ENCODE data around the gene NUDT1.
A peak's percentile ranks its signal among the peaks of the same experiment; 100 is the strongest.

NUDT1 gene

DNA sequence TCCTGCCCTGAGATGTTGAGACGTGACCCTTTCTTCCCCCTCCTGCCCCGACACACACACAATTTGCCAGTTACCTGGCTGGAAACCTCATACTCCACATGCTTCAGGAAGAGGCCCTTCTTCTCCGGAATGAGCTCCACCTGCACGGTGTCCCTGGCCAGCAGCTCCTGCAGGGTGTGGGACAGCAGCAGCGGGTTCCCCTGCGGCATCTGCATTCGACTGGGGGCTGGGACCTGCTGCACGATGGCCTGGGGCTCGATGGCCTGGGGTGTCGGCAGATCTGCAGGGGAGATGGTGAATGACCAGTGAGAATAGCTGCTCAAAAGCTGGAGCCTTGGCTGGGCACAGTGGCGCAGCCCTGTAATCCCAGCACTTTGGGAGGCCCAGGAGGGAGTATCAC lies 36.0 kb downstream of the NUDT1 start:
- no peaks in the 10 kb centered on the region for H3K27me3 Mint-ChIP-seq
- no peaks in the 10 kb centered on the region for H3K9me3 Mint-ChIP-seq
- DNase-seq (no peak), ATAC-seq (no peak)
- H3K27ac Mint-ChIP-seq: no peak overlapping the region
- peaks cover 6% of the 10 kb centered on the region for H3K4me1 Mint-ChIP-seq
- H3K4me3 Mint-ChIP-seq: no peak overlapping the region

GRCh38 chr7:2279896-2280295 lies 37.9 kb downstream of the NUDT1 start:
- H3K4me1 Mint-ChIP-seq: peaks cover 6% of the 10 kb centered on the region
- H3K27me3 Mint-ChIP-seq: no peaks in the 10 kb centered on the region
- DNase-seq (no peak), ATAC-seq (no peak)
- H3K4me3 Mint-ChIP-seq: no peak overlapping the region
- no peak overlapping the region for H3K27ac Mint-ChIP-seq
- H3K9me3 Mint-ChIP-seq: no peaks in the 10 kb centered on the region

DNA sequence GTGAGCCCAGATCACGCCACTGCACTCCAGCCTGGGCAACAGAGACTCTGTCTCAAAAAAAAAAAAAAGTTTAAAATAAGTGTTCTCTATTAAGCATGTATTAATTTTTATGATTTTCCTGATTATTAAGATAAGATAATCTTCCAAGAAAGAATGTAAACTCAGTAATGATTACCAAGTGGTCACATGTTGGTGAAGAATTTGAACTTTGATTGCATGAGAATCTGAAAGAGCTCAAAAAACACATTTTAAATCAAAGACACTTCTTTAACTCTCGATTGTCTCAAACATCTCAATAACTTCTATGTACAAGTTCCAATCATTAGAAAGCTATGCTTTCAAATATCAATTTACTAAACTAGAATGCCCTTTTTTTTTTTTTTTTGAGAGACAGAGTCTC lies 38.4 kb downstream of the NUDT1 start:
- ATAC-seq: no peak
- DNase-seq: no peak
- Mint-ChIP-seq H3K4me3 (no peak overlapping the region), H3K27ac (no peak overlapping the region), H3K4me1 (peaks cover 6% of the 10 kb centered on the region), H3K9me3 (no peaks in the 10 kb centered on the region), H3K27me3 (no peaks in the 10 kb centered on the region)

DNA sequence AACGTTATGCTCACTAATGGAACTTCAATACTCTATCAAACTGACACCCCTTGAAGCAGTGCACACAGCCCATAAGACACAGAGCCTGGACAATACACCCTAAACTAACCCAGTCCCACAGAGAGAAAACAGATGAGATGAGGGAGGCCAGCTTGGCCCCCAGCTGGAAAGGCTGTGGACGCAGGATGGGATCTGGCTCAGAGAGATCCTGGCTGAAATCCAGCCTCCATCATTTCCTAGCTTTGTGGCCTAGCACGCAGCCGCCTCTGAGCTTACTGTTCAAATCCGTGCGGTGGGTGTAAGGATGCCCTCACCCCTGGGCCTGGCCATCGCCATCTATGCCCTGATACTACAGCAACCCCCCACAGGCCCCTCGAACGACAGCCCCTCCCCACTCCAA lies 39.5 kb downstream of the NUDT1 start:
- DNase-seq (no peak), ATAC-seq (no peak)
- Mint-ChIP-seq H3K27me3 (no peaks in the 10 kb centered on the region), H3K4me1 (peaks cover 6% of the 10 kb centered on the region), H3K4me3 (no peak overlapping the region), H3K9me3 (no peaks in the 10 kb centered on the region), H3K27ac (no peak overlapping the region)

GRCh38 chr7:2282185-2282751 lies 40.2 kb downstream of the NUDT1 start:
- no peaks in the 10 kb centered on the region for H3K9me3 Mint-ChIP-seq
- peak overlapping the region in 1 of 2 donors; percentile 89 for H3K27ac Mint-ChIP-seq
- peaks cover 6% of the 10 kb centered on the region for H3K4me1 Mint-ChIP-seq
- DNase-seq (no peak), ATAC-seq (no peak)
- H3K27me3 Mint-ChIP-seq: no peaks in the 10 kb centered on the region
- no peak overlapping the region for H3K4me3 Mint-ChIP-seq

DNA sequence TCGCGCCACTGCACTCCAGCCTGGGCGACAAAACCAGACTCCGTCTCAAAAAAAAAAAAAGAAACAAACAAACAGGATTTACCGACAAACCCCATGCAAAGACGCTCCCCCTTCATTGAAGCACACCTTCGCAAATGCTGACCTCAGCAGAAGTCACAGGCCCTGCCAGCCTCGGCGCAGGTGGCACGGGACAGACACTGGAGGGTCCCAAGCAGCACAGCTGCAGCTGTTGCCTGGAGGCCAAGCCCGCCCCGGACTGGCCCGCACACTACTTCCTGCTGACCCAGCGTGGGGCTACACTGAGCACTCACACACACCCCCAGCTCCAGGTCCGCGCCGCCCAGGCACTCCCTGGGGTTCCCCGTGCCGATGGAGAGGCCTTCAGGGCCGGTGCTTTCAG lies 41.0 kb downstream of the NUDT1 start:
- DNase-seq: no peak
- Mint-ChIP-seq H3K9me3 (no peaks in the 10 kb centered on the region), H3K4me1 (peaks cover 6% of the 10 kb centered on the region), H3K4me3 (no peak overlapping the region), H3K27ac (peak overlapping the region in 1 of 2 donors; percentile 78), H3K27me3 (no peaks in the 10 kb centered on the region)
- ATAC-seq: no peak

GRCh38 chr7:2287745-2288144 lies 45.7 kb downstream of the NUDT1 start:
- Mint-ChIP-seq H3K4me1 (no peaks in the 10 kb centered on the region), H3K4me3 (no peak overlapping the region), H3K9me3 (no peaks in the 10 kb centered on the region), H3K27me3 (no peaks in the 10 kb centered on the region), H3K27ac (no peak overlapping the region)
- no peak for DNase-seq
- ATAC-seq: no peak

DNA sequence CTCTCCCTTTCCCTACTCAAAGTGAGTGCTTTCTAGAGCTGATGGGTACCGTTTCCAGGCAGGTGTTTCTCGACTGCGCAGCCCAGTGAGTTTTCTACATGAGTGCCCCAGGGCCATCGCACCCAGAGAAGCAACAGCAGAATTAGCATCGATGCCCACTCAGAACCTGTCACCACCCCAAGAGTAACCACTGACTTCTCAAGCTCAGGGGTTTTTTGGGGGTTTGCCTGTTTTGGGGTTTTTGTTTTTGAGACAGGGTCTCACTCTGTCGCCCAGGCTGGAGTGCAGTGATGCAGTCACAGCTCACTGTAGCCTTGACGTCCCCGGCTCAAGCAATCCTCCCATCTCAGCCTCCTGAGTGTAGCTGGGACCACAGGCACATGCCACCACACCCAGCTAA lies 46.5 kb downstream of the NUDT1 start:
- no peaks in the 10 kb centered on the region for H3K27me3 Mint-ChIP-seq
- no peak overlapping the region for H3K27ac Mint-ChIP-seq
- no peaks in the 10 kb centered on the region for H3K9me3 Mint-ChIP-seq
- H3K4me1 Mint-ChIP-seq: no peaks in the 10 kb centered on the region
- DNase-seq: no peak
- H3K4me3 Mint-ChIP-seq: no peak overlapping the region
- ATAC-seq: no peak

- H3K4me3 Mint-ChIP-seq: no peak overlapping the region
- no peaks in the 10 kb centered on the region for H3K4me1 Mint-ChIP-seq
- H3K27ac Mint-ChIP-seq: no peak overlapping the region
- H3K27me3 Mint-ChIP-seq: no peaks in the 10 kb centered on the region
- H3K9me3 Mint-ChIP-seq: no peaks in the 10 kb centered on the region
- DNase-seq: no peak
- ATAC-seq: no peak
Observed at GRCh38 chr7:2289111-2289586, 47.1 kb downstream of the NUDT1 start.

GRCh38 chr7:2289621-2290020 lies 47.6 kb downstream of the NUDT1 start:
- no peak for ATAC-seq
- no peak for DNase-seq
- no peaks in the 10 kb centered on the region for H3K27me3 Mint-ChIP-seq
- H3K9me3 Mint-ChIP-seq: no peaks in the 10 kb centered on the region
- no peak overlapping the region for H3K27ac Mint-ChIP-seq
- H3K4me3 Mint-ChIP-seq: no peak overlapping the region
- no peaks in the 10 kb centered on the region for H3K4me1 Mint-ChIP-seq

- Mint-ChIP-seq H3K4me3 (no peak overlapping the region), H3K27ac (no peak overlapping the region), H3K27me3 (no peaks in the 10 kb centered on the region), H3K4me1 (no peaks in the 10 kb centered on the region), H3K9me3 (no peaks in the 10 kb centered on the region)
- ATAC-seq: no peak
- DNase-seq: no peak
Observed at GRCh38 chr7:2290877-2291276, 48.9 kb downstream of the NUDT1 start.

GRCh38 chr7:2295936-2296620 lies 54.1 kb downstream of the NUDT1 start:
- peaks cover 25% of the 10 kb centered on the region for H3K4me1 Mint-ChIP-seq
- no peaks in the 10 kb centered on the region for H3K9me3 Mint-ChIP-seq
- no peak overlapping the region for H3K27ac Mint-ChIP-seq
- H3K4me3 Mint-ChIP-seq: no peak overlapping the region
- H3K27me3 Mint-ChIP-seq: no peaks in the 10 kb centered on the region
- ATAC-seq (no peak), DNase-seq (no peak)

DNA sequence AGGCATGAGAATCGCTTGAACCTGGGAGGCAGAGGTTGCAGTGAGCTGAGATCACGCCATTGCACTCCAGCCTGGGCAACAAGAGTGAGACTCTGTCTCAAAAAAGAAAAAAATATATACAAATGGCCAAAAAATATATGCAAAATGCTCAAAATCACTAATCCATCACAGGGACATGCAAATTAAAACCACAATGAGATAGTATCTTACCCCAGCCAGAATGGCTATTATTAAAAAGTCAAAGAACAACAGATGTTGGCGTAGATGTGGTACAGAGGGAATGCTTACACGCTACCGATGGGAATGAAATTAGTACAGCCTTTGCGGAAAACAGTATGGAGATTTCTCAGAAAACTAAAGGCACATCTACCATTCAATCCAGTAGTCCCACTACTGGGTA lies 54.8 kb downstream of the NUDT1 start:
- H3K27ac Mint-ChIP-seq: no peak overlapping the region
- DNase-seq: no peak
- H3K27me3 Mint-ChIP-seq: no peaks in the 10 kb centered on the region
- no peak overlapping the region for H3K4me3 Mint-ChIP-seq
- no peak for ATAC-seq
- peaks cover 31% of the 10 kb centered on the region for H3K4me1 Mint-ChIP-seq
- H3K9me3 Mint-ChIP-seq: no peaks in the 10 kb centered on the region

DNA sequence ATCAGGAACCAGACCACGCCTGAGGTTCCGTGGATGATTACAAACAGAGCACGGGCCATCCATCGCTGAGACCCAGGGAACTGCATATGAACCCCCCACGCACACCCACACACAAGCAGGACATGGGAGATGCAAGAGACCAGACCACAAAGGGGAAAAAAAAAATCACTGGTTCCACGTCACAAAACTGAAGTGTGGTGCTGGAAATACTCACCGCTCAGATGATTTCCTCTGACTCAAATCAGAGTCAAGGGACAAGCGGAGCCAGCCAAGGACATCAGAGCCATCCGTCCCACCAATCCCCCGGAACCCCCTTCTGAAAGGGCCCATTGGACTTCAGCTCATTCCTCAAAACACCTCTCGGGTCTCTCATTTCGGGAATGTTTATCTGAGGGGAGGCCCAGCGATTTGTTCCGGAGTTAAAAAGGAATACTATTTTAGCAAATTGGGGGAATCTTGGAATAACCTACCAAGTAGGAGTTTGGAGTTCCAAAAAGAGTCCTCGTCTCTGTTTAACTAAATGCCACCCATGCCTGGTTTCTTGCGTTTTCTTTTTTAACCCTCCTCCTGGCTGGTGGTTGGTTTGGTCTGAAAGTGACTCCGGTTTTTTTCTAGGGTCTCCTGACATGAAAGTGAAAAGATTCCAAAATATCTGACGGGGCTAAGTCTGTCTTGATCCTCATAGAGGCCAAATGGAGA lies 57.3 kb downstream of the NUDT1 start:
- peaks cover 31% of the 10 kb centered on the region for H3K4me1 Mint-ChIP-seq
- peak overlapping the region; percentile 74 to 79 for H3K27ac Mint-ChIP-seq
- ATAC-seq: peak; percentile 86
- DNase-seq: peak; percentile 9 to 46
- no peaks in the 10 kb centered on the region for H3K9me3 Mint-ChIP-seq
- peak overlapping the region; percentile 54 to 73 for H3K4me3 Mint-ChIP-seq
- no peaks in the 10 kb centered on the region for H3K27me3 Mint-ChIP-seq

DNA sequence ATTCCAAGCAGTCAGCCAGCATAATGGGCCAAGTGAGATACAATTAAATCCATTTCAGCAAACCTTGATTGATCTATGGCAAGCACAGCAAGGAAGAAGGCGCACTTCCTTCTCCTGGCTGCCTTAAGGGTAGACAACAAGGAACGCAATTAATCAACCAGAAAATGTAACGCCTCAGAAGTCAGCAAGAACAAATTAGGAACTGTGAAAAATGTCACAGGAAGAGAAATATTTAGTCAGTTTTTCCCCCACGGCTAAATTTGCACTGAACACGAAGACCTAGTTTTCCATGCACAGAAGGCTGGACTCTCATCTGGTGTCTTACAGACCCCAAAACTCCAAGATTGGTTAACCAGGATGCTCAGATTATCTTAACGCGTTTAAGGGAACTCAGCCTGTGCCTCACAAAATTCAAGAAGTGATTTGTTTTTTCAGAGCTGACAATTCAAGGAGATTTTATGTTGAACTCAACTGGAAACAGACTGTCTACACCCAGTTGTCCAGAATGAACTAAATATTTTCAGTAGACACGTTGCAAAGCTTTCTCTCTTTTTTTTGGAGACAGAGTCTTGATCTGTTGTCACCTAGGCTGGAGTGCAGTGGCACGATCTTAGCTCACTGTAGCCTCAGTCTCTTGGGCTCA lies 58.0 kb downstream of the NUDT1 start:
- Mint-ChIP-seq H3K27ac (peak overlapping the region in 1 of 2 donors; percentile 64), H3K4me3 (peak overlapping the region; percentile 24 to 31), H3K4me1 (peaks cover 31% of the 10 kb centered on the region), H3K9me3 (no peaks in the 10 kb centered on the region), H3K27me3 (no peaks in the 10 kb centered on the region)
- ATAC-seq (no peak), DNase-seq (no peak)

All from stimulated activated naive CD8-positive, alpha-beta T cell treated with anti-CD3 and anti-CD28 coated beads, Interleukin-15, amount 100 ng/mL, for 72 hours (primary cell).